HG03558 (cell line): ENCODE measurements around the gene PAX9.

Source experiments
- ATAC-seq: cut with Tn5 transposase; IDR thresholded peaks from one replicate; pipeline ENCODE4 v1.9.1; 2021; ENCODE audit warnings: moderate number of reproducible peaks; ENCODE audit not compliant: unreplicated experiment; ENCODE audit errors: extremely low read depth

The PAX9 gene

GRCh38 chr14:36721877-36722276, 60.2 kb downstream of the PAX9 start:
- ATAC-seq, result no peak

DNA sequence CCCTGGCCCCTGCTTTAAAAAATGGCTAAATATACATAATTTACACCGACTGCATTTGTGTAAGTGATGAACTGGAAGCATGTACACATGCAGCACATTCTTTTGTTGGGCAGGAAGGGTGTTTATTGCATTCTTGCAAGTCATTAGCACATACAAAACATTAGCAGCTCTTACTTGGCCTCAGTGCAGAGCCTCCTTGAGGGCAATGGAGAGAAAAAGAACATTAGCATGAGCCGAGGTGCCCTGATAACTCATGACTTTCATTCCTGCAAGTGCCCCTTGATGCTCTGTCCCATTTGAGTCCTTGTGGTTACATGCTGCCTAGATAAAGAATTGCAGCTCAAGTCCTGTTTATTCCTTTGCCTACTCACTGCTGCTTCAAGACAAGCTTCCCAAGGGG, 61.9 kb downstream of the PAX9 start:
- ATAC-seq, result no peak

DNA sequence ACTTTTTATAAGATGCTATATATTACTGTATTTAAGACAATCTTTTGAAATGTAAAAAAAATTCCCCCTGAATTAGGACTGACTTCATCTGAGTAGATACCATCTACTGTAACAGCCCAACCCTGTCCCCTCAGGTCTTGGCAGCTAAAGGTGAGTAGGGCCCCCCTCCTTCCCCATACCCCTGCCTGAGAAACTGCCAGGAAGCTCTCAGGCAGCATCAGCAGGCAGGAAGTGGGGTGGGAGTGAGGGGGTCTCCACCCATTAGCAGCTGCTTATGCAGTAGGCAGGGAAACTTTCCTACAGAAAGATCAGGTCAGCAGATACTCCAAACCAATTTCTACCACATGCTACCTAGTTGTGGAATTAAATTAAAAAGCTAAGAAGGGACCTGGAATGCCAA, 62.5 kb downstream of the PAX9 start:
- no peak for ATAC-seq

DNA sequence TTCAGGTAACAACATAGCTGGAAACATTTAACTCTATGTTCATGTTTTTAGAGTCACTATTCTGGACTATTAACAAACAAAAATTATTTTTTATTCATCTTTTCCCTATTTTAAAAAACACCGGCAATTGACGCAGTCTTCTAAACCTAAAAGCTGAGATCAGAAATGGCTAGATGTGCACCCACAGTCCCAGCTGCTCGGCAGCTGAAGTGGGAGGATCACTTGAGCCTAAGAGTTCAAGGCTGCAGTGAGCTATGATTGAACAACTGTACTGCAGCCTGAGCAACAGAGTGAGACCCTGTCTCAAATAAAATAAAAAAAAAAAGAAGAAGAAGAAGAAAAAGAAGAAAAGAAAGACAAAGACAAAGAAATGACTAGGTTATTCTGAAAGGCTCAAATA, 64.5 kb downstream of the PAX9 start:
- ATAC-seq, result no peak
